ENCODE measurements around the gene POLA2. TPM values are rescaled to one million over a fixed set of nuclear protein-coding genes. Genes with fewer than 3 reads are reported as not detected.
"Not testable (repeated sequence)": the region's sequence is repeated elsewhere in the genome, so short reads cannot be mapped to it uniquely, and the experiment has no call there.

The POLA2 gene
- total RNA-seq, 1 donor from 2014 or later = 8.2 TPM

GRCh38 chr11:65243797-65244196, 18.0 kb upstream of the POLA2 start:
- no peak for DNase-seq

- not testable (repeated sequence) for DNase-seq
These were observed 16.7 kb upstream of the POLA2 start for GRCh38 chr11:65245046-65245445.

GRCh38 chr11:65246506-65246905, 15.3 kb upstream of the POLA2 start:
- no peak for DNase-seq

GRCh38 chr11:65248184-65248710, 13.5 kb upstream of the POLA2 start:
- peak; percentile 56 for DNase-seq

GRCh38 chr11:65251476-65251875, 10.3 kb upstream of the POLA2 start:
- no peak for DNase-seq

GRCh38 chr11:65254724-65255123, 7.0 kb upstream of the POLA2 start:
- no peak for DNase-seq

GRCh38 chr11:65258988-65259387, 2.8 kb upstream of the POLA2 start:
- DNase-seq = no peak

GRCh38 chr11:65260302-65260701, 1.5 kb upstream of the POLA2 start:
- DNase-seq = no peak

- DNase-seq = no peak
These were observed 789 bp upstream of the POLA2 start for GRCh38 chr11:65260756-65261590.

GRCh38 chr11:65262381-65262680, 569 bp downstream of the POLA2 start:
- DNase-seq = no peak

GRCh38 chr11:65262776-65263175, 1.0 kb downstream of the POLA2 start:
- DNase-seq = no peak

- not testable (repeated sequence) for DNase-seq
These were observed 3.0 kb downstream of the POLA2 start for GRCh38 chr11:65264747-65265146.

- DNase-seq = no peak
These were observed 4.4 kb downstream of the POLA2 start for GRCh38 chr11:65266210-65266609.

GRCh38 chr11:65274735-65275682, 13.2 kb downstream of the POLA2 start:
- peak; percentile 96 for DNase-seq

GRCh38 chr11:65275906-65276305, 14.1 kb downstream of the POLA2 start:
- peak; percentile 24 for DNase-seq

GRCh38 chr11:65277631-65278277, 16.0 kb downstream of the POLA2 start:
- DNase-seq = no peak

- no peak for DNase-seq
These were observed 16.6 kb downstream of the POLA2 start for GRCh38 chr11:65278356-65278755.

- DNase-seq = no peak
These were observed 17.5 kb downstream of the POLA2 start for GRCh38 chr11:65279279-65279678.

GRCh38 chr11:65279741-65280440, 18.1 kb downstream of the POLA2 start:
- DNase-seq = peak; percentile 91

GRCh38 chr11:65280646-65281045, 18.9 kb downstream of the POLA2 start:
- peak; percentile 35 for DNase-seq

- no peak for DNase-seq
These were observed 24.9 kb downstream of the POLA2 start for GRCh38 chr11:65286686-65287085.

GRCh38 chr11:65287601-65288000, 25.8 kb downstream of the POLA2 start:
- DNase-seq = no peak

Measured in dermis blood vessel endothelial cell (primary cell).